K562 (cell line): Measurements from ENCODE around the gene FERMT3. TPM values are rescaled to one million over a fixed set of nuclear protein-coding genes. Genes with fewer than 3 reads are reported as not detected.

Source experiments
- CREB1 ChIP-seq, 2 experiments: sonication (generic) in 1 of 2; formaldehyde crosslinking in 1 of 2; IDR thresholded peaks; 2 replicates each; pipeline versions ENCODE4 v1.6.1 to v1.8.0; 2012 to 2022; ENCODE audit warnings: inconsistent platforms in 1 of 2, mild to moderate bottlenecking in 1 of 2, missing genetic modification reagents in 1 of 2, moderate library complexity in 1 of 2
- EP400 ChIP-seq: fragments of 450-650 bp; IDR thresholded peaks from 2 replicates; pipeline ENCODE4 v1.6.1; 2017; ENCODE audit warnings: antibody characterized with exemption, mild to moderate bottlenecking, moderate library complexity
- FOXA3 ChIP-seq, 2 experiments: fragments of 450-650 bp in 1 of 2; sonication (generic) in 1 of 2; formaldehyde crosslinking; IDR thresholded peaks in 1 of 2; conservative IDR thresholded peaks in 1 of 2; 2 replicates each; pipeline versions ENCODE4 v1.4.0 to v1.8.0; 2020 to 2022; ENCODE audit warnings: mild to moderate bottlenecking in 2 of 2, missing genetic modification reagents in 1 of 2
- KLF1 ChIP-seq: fragments of 450-650 bp; IDR thresholded peaks from 2 replicates; pipeline ENCODE4 v1.6.1; 2016; ENCODE audit warnings: missing genetic modification characterization, missing compliant biosample characterization
- NCOA1 ChIP-seq: fragments of 450-650 bp; IDR thresholded peaks from 2 replicates; pipeline ENCODE4 v1.6.1; 2016; ENCODE audit warnings: low read depth
- NR2C2 ChIP-seq, 2 experiments: fragments of 200-800 bp in 1 of 2; sonication (Bioruptor generic) in 1 of 2; sonication (generic) in 1 of 2; formaldehyde crosslinking in 1 of 2; IDR thresholded peaks; 2 replicates each; pipeline versions ENCODE4 v1.6.1 to v1.8.0; 2016 to 2022; ENCODE audit warnings: mild to moderate bottlenecking in 1 of 2, missing compliant biosample characterization in 1 of 2, missing genetic modification characterization in 1 of 2, missing genetic modification reagents in 1 of 2
- PATZ1 ChIP-seq: fragments of 250-450 bp; sonication (Bioruptor Pico); IDR thresholded peaks from 2 replicates; pipeline ENCODE4 v1.5.0; 2020; ENCODE audit warnings: mild to moderate bottlenecking, borderline replicate concordance
- PHF21A ChIP-seq: fragments of 450-650 bp; IDR thresholded peaks from 2 replicates; pipeline ENCODE4 v1.6.1; 2017; ENCODE audit warnings: low read depth, borderline replicate concordance
- PTBP1 ChIP-seq: fragments of 200-400 bp; formaldehyde crosslinking; IDR thresholded peaks from 2 replicates; pipeline ENCODE4 v1.6.1; 2017; ENCODE audit warnings: low read depth, low read length
- RB1 ChIP-seq: fragments of 450-650 bp; IDR thresholded peaks from 2 replicates; pipeline ENCODE4 v1.6.1; 2017; ENCODE audit warnings: low read depth, mild to moderate bottlenecking
- SP1 ChIP-seq: sonication (generic); formaldehyde crosslinking; IDR thresholded peaks from 2 replicates; pipeline ENCODE4 v1.8.1; 2022; ENCODE audit warnings: mild to moderate bottlenecking, missing genetic modification reagents
- TAF7 ChIP-seq: fragments of 450-650 bp; IDR thresholded peaks from 2 replicates; pipeline ENCODE4 v1.6.1; 2016; ENCODE audit warnings: missing genetic modification characterization, missing compliant biosample characterization
- TEAD1 ChIP-seq, 2 experiments: fragments of 450-650 bp in 1 of 2; sonication (generic) in 1 of 2; formaldehyde crosslinking; IDR thresholded peaks; 2 replicates each; pipeline versions ENCODE4 v1.4.0 to v1.8.0; 2020 to 2022; ENCODE audit warnings: mild to moderate bottlenecking in 2 of 2, missing genetic modification reagents in 1 of 2
- YY1 ChIP-seq, 3 experiments: IDR thresholded peaks; 2 replicates each; pipeline ENCODE4 v1.6.1; 2011; ENCODE audit warnings: low read length in 2 of 3, mild to moderate bottlenecking in 2 of 3, moderate library complexity in 2 of 3, borderline replicate concordance in 1 of 3, control low read depth in 1 of 3, low read depth in 1 of 3; ENCODE audit not compliant: insufficient read depth in 3 of 3, insufficient replicate concordance in 2 of 3, control insufficient read depth in 1 of 3, insufficient read length in 1 of 3; ENCODE audit errors: extremely low read depth in 1 of 3
- ZNF778 ChIP-seq: fragments of 450-650 bp; formaldehyde crosslinking; IDR thresholded peaks from 2 replicates; pipeline ENCODE4 v1.4.0; 2020; ENCODE audit warnings: mild to moderate bottlenecking, moderate library complexity
- ZSCAN32 ChIP-seq: fragments of 450-650 bp; formaldehyde crosslinking; IDR thresholded peaks from 2 replicates; pipeline ENCODE4 v1.4.0; 2020; ENCODE audit warnings: mild to moderate bottlenecking, moderate library complexity
- polyA plus RNA-seq, 8 experiments: library from polyadenylated mRNA; depleted of rRNA in 4 of 8; stranded (reverse) in 5 of 8; unstranded in 3 of 8; fragments of >200 nt; fragmentation: Nextera tagmentation in 2 of 8; fragmentation: Illumina TruSeq in 1 of 8; extraction: Ambion mirVana in 2 of 8; extraction: Trizol in 1 of 8; gene quantifications; 2 replicates each; pipeline versions ENCODE4 v1.2.1 to v1.2.3, GENCODE V29; 2011 to 2014; ENCODE audit warnings: inconsistent platforms in 1 of 8, missing spikeins in 1 of 8
- total RNA-seq, 7 experiments: library from RNA; depleted of rRNA in 6 of 7; stranded (reverse); fragments of >200 nt in 6 of 7; fragmentation: Illumina TruSeq in 2 of 7; extraction: Trizol in 2 of 7; gene quantifications; 2 replicates each; pipeline versions ENCODE4 v1.2.1 to v1.2.3, GENCODE V29; 2011 to 2021; ENCODE audit warnings: low replicate concordance in 1 of 7
- TF ChIP-seq, protein P1 (sequence below), 3 experiments: fragments of 200-800 bp in 1 of 3; fragments of 250-450 bp in 1 of 3; fragments of 450-650 bp in 1 of 3; sonication (Bioruptor Pico) in 1 of 3; sonication (Bioruptor generic) in 1 of 3; formaldehyde crosslinking in 1 of 3; IDR thresholded peaks; 2 replicates each; pipeline versions ENCODE4 v1.6.1 to v1.8.0; 2016 to 2022; ENCODE audit warnings: mild to moderate bottlenecking in 2 of 3, missing genetic modification characterization in 2 of 3, missing compliant biosample characterization in 1 of 3, moderate library complexity in 1 of 3
- TF ChIP-seq, protein P2 (sequence below): fragments of 450-650 bp; formaldehyde crosslinking; IDR thresholded peaks from 2 replicates; pipeline ENCODE4 v1.4.0; 2020; ENCODE audit warnings: mild to moderate bottlenecking

Gene FERMT3
- total and polyA plus RNA-seq, 9 of the 15 experiments (the other 6 are each of a cell fraction or from before 2014, with no cell fraction given) = 3.2 to 275 (median 79.7) TPM

DNA sequence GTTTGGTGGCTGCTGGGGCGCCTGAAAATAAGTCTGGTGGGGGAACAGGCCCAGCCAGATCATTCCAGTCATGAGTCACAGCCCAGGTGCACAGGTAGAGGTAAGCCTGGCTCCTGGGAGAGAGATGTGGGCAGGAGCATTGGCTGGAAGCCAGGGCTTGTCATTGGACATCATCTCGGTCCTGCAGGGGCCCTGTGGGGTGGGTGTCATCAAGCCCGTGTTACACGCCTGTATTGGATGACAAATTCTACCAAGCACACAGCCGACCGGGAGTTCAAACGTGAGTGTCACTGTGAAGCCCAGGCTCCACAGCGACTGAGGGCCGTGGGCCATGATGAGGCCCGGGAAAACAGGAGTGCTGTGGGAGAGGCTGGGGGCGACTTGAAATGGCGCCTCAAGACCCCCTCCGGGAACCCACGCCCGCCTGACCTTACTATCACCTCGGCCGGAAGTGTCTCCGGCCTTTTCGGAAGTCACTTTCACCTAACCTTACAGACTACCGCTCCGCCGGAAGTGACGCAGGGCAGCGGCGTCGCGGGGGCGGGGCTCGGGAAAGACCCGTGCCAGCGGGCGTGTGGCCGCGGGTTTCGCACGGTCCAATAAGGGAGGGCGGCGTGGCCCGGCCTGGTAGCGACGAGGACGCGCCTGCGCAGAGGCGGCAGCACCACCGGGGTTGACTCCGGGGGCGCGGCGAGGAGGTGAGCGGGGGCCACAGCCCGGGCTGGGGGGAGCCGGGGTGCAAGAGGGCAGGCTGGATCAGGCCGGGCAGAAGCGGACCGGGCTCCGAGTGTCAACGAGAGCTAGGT, 34.1 kb downstream of the FERMT3 start, which contains the start of gene FKBP2 (continued):
- peak; percentile 88 for TF ChIP-seq SP1 (CRISPR knock-in tag)
- TF ChIP-seq YY1 (IDR thresholded peaks at IDR 0.05; ENCODE audit: borderline replicate concordance in 1 of 3, control insufficient read depth in 1 of 3, extremely low read depth in 1 of 3, insufficient read depth in 3 of 3, insufficient read length in 1 of 3, insufficient replicate concordance in 2 of 3, low read depth in 1 of 3, low read length in 2 of 3) = peak in 2 of 3 experiments; percentile 60 to 86
- TF ChIP-seq NR2C2 (CRISPR knock-in tag; IDR thresholded peaks at IDR 0.05) = no peak
- TF ChIP-seq NR2C2 (tag; IDR thresholded peaks at IDR 0.05) = peak; percentile 94
- peak in 1 of 2 experiments; percentile 57; a peak in 1 of 4 replicates for TF ChIP-seq FOXA3 (CRISPR knock-in tag; conservative IDR thresholded peaks at IDR 0.05 in 1 of 2, IDR thresholded peaks at IDR 0.05 in 1 of 2)
- TF ChIP-seq TAF7 = peak; percentile 85
- TF ChIP-seq, protein P1, sequence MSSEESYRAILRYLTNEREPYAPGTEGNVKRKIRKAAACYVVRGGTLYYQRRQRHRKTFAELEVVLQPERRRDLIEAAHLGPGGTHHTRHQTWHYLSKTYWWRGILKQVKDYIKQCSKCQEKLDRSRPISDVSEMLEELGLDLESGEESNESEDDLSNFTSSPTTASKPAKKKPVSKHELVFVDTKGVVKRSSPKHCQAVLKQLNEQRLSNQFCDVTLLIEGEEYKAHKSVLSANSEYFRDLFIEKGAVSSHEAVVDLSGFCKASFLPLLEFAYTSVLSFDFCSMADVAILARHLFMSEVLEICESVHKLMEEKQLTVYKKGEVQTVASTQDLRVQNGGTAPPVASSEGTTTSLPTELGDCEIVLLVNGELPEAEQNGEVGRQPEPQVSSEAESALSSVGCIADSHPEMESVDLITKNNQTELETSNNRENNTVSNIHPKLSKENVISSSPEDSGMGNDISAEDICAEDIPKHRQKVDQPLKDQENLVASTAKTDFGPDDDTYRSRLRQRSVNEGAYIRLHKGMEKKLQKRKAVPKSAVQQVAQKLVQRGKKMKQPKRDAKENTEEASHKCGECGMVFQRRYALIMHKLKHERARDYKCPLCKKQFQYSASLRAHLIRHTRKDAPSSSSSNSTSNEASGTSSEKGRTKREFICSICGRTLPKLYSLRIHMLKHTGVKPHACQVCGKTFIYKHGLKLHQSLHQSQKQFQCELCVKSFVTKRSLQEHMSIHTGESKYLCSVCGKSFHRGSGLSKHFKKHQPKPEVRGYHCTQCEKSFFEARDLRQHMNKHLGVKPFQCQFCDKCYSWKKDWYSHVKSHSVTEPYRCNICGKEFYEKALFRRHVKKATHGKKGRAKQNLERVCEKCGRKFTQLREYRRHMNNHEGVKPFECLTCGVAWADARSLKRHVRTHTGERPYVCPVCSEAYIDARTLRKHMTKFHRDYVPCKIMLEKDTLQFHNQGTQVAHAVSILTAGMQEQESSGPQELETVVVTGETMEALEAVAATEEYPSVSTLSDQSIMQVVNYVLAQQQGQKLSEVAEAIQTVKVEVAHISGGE (CRISPR knock-in tag; IDR thresholded peaks at IDR 0.05) = peak in 2 of 3 experiments; percentile 39 to 83; a peak in 2 of 6 replicates
- TF ChIP-seq ZNF778 = no peak
- TF ChIP-seq, protein P2, sequence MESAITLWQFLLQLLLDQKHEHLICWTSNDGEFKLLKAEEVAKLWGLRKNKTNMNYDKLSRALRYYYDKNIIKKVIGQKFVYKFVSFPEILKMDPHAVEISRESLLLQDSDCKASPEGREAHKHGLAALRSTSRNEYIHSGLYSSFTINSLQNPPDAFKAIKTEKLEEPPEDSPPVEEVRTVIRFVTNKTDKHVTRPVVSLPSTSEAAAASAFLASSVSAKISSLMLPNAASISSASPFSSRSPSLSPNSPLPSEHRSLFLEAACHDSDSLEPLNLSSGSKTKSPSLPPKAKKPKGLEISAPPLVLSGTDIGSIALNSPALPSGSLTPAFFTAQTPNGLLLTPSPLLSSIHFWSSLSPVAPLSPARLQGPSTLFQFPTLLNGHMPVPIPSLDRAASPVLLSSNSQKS = 0 out of 2 replicates have a peak, but pooled peaks have one; percentile 9
- TF ChIP-seq PTBP1 = 0 out of 2 replicates have a peak, but pooled peaks have one; percentile 42
- TF ChIP-seq NCOA1 = peak; percentile 51; the same call in 1 of the 2 replicates
- TF ChIP-seq TEAD1 (CRISPR knock-in tag; IDR thresholded peaks at IDR 0.05) = no peak; a peak in 1 of 4 replicates
- TF ChIP-seq EP400 = peak; percentile 84
- 0 out of 2 replicates have a peak, but pooled peaks have one; percentile 42 for TF ChIP-seq PHF21A
- no peak for TF ChIP-seq PATZ1
- TF ChIP-seq ZSCAN32 (CRISPR knock-in tag) = 0 out of 2 replicates have a peak, but pooled peaks have one; percentile 25
- peak; percentile 76 for TF ChIP-seq KLF1 (tag)
- TF ChIP-seq RB1 = peak; percentile 44
- TF ChIP-seq CREB1 (IDR thresholded peaks at IDR 0.05) = peak; percentile 93
- peak; percentile 95 for TF ChIP-seq CREB1 (CRISPR knock-in tag; IDR thresholded peaks at IDR 0.05)
